Measurements from ENCODE around the gene USP1.

The USP1 gene

DNA sequence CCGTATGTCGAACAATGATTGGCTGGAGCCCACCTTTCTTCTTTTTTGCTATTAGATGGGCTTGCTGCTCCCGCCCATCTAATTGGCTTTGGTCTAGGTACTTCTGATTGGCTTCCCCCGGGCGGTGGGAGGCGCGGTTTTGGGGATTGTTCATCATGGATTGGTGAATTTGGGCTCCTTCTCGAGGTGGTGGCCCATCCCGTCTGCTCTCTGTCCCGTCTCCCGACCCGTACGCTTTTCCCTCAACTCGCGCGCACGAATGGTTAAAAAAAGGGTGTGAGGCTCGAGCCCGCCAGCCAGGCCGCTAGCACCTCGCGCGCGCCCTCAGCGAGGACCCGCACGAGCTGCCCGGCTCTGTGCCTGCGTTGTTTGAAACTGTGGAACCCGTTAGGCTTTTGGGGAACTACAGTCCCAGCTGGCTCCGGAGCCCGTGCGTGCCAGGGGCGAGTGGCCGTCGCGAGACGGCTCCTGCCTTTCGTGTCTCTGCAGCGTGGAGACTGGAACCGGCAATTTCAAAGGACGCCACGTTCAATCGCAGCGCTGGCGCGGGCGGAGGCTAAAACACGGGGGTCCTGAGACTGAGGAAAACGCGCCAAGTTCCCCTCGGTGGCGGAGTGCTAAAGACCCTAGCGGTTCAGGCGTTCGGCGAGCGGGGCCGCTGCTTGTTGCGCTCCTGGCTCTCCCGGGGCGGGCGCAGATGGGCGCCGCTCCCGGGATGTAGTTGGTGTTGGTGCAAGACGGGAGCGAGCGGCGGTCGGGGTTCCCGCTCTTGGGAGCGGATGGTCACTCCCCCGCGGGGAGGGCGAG lies at the start of gene USP1:
Gene USP1 (plus strand): TSS at position 584 of the 807 bp plus-strand sequence. CDS start 2,819 bp downstream, outside the sequence.
- peak; percentile 94 for DNase-seq (ENCODE audit: low read depth in 1 of 2, low spot score in 1 of 2)

- DNase-seq (ENCODE audit: low read depth in 1 of 2, low spot score in 1 of 2) = no peak
Measured at GRCh38 chr1:62389531-62389930, 47.3 kb upstream of the USP1 start.

- no peak for DNase-seq (ENCODE audit: low read depth in 1 of 2, low spot score in 1 of 2)
Measured at GRCh38 chr1:62390071-62390470, 46.8 kb upstream of the USP1 start.

GRCh38 chr1:62391369-62391971 lies 45.4 kb upstream of the USP1 start:
- DNase-seq (ENCODE audit: low read depth in 1 of 2, low spot score in 1 of 2) = no peak

DNA sequence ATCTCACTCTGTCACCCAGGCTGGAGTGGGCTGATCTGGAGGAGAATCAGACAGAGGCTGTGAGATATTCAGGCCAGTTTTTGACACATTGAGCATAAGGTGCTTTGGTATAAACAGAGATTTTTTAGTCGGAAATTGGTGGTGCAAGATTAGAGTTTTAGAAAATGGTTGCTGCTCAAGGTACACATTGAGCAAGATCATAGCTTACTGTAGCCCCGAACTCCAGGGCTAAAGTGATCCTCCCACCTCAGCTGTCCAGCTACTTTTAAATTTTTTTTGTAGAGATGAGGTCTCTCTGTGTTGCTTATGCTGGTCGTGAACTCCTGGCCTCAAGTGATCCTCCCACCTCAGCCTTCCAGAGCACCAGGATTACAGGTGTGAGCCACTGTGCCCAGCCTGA lies 43.9 kb upstream of the USP1 start:
- no peak for DNase-seq (ENCODE audit: low read depth in 1 of 2, low spot score in 1 of 2)

DNA sequence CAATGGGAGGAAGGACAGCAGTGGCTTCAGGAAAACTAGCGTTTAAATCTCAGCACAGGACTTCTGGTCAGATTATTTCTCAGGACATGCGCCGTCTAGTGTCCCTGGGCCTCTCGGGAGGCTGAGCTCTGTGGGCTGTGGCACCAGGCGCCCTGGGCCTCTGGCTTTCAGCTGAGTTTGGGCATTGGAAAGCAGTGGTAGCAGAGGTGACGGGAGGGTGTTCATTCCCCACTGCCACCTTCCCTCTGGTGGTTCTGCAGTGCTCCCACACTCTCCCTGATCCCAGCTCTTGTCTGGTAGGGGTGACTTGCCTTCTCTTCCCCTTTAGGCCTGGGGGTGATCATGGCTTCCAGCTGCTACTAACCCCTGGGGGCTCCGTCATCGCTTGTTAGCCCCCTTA lies 42.2 kb upstream of the USP1 start:
- no peak for DNase-seq (ENCODE audit: low read depth in 1 of 2, low spot score in 1 of 2)

DNA sequence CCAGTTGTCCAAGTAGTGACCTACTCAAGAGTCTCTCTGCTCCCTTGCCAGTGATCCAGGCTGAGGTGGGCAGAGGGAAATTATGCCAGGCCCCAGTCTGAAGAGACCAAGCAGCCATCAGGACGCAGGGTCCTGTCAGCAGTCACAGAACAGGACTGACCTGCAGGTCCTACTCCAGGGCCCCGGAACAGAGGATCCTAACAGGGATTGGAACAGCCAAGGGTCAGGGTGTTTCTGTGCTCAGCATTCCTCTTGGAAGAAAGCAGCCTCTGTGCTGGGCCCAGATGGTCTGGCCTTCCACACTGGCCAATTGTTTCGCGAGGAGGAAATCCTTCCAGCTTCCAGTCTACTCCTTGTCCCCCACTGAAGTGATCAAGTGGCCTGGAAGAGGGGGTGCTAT lies 41.6 kb upstream of the USP1 start:
- no peak for DNase-seq (ENCODE audit: low read depth in 1 of 2, low spot score in 1 of 2)

- no peak for DNase-seq (ENCODE audit: low read depth in 1 of 2, low spot score in 1 of 2)
Measured at GRCh38 chr1:62396871-62397270, 40.0 kb upstream of the USP1 start.

GRCh38 chr1:62397301-62397700 lies 39.5 kb upstream of the USP1 start:
- DNase-seq (ENCODE audit: low read depth in 1 of 2, low spot score in 1 of 2) = no peak

- DNase-seq (ENCODE audit: low read depth in 1 of 2, low spot score in 1 of 2) = no peak
Measured at GRCh38 chr1:62398377-62398776, 38.5 kb upstream of the USP1 start.

GRCh38 chr1:62401034-62401760 lies 35.7 kb upstream of the USP1 start:
- DNase-seq (ENCODE audit: low read depth in 1 of 2, low spot score in 1 of 2) = no peak

DNA sequence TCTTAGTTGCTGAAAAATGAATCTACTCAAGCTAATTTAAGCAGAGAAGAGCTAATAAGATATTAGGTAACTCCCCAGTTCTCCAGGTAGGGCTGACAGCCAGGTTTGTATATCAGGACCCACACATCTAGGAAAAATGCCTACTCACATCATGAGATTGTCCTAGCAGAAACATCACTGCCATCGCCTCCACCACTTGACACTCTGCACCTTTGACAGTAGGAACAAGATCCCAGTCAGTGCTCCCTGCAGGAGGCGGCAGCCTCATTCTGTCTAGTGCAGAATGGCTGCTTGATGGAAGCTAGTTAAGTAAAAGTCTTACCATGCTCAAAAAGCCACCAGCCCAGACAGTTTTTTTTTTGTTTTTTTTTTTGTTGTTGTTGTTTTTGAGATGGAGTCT lies 31.6 kb upstream of the USP1 start:
- no peak for DNase-seq (ENCODE audit: low read depth in 1 of 2, low spot score in 1 of 2)

GRCh38 chr1:62406576-62406975 lies 30.3 kb upstream of the USP1 start:
- DNase-seq (ENCODE audit: low read depth in 1 of 2, low spot score in 1 of 2) = no peak

DNA sequence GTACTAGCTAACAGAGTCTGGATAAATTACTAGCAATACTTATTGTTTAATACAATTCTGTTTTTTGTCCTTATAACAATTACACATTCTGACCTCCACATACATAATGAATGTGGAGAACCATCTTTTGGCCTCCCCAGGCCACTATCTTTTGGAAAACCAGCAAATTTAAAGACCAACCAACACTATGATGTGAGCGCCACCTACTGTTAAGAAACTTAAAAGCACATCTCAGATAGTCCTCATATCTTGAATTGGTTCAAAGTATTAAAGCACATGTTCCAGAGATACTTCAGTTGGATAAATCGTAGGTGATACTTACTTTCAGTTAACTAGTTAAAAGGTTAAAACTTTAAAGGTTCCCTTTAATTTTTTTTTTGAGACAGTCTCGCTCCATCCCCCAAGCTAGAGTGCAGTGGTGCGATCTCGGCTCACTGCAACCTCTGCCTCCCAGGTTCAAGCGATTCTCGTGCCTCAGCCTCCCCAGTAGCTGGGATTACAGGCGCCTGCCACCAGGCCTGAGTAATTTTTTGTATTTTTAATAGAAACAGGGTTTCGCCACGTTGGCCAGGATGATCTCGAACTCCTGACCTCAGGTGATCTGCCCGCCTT lies 29.3 kb upstream of the USP1 start:
- no peak for DNase-seq (ENCODE audit: low read depth in 1 of 2, low spot score in 1 of 2)

DNA sequence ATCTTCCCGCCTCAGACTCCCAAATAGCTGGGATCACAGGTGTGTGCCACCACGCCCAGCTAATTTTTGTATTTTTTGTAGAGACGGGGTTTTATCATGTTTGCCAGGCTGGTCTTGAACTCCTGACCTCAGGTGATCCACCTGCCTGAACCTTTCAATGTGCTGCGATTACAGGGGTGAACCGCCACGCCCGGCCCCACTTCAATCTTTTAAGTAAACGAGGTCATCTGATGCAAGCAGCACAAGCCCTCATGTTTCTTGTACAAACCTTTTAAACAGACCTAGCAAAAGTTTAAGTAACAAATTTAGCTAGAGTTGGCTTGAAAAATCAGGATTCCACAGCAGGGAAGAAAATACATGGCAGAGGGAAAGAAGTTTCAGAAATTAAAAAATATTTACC lies 21.2 kb upstream of the USP1 start:
- no peak for DNase-seq (ENCODE audit: low read depth in 1 of 2, low spot score in 1 of 2)

- no peak for DNase-seq (ENCODE audit: low read depth in 1 of 2, low spot score in 1 of 2)
Measured at GRCh38 chr1:62417351-62417999, 19.4 kb upstream of the USP1 start.

DNA sequence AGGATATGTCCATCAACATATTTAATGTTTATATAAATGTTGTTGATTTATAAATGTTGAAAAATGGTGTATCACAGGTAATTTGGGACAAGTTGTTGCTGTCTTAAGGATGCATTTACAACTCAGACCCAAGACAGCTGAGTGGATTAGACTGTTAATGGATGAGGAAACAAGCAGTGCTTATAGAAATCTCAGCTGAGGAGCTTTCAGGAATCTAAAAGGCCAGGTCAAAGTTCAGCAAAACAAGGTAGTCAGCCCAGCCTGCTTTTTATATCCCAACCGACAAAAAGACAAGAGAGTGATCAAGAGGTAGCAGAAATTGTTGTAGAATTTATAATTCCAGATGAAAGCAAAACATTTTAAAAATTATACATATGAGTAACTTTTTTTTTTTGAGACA lies 16.6 kb upstream of the USP1 start:
- no peak for DNase-seq (ENCODE audit: low read depth in 1 of 2, low spot score in 1 of 2)

DNA sequence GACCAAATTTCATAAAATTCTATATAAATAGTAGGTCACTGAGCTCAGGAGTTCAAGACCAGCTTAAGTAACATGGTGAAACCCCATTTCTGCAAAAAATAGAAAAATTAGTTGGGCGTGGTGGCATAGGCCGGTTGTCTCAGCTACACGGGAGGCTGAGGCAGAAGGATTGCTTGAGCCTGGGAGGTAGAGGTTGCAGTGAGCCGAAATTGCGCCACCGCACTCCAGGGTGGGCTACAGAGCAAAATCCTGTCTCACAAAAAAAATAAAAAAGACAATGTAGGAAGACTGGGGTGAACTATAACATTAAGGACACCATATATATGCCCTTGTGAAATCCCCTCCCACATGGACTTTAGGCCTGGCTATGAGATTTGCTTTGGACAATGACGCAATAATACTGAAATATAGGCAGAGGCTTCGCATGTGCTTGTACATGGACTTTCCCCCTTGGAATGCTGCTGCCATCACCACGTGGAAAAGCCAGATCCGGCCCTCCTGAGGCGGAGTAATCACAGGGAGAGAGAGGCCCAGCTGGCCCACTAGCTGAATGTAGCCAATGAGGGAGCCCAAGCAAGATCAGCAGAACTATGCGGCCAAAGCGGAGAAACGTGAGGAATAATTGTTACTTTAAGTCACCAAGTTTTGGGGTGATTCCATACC lies 13.1 kb upstream of the USP1 start:
- no peak for DNase-seq (ENCODE audit: low read depth in 1 of 2, low spot score in 1 of 2)

- no peak for DNase-seq (ENCODE audit: low read depth in 1 of 2, low spot score in 1 of 2)
Measured at GRCh38 chr1:62424411-62424810, 12.4 kb upstream of the USP1 start.

GRCh38 chr1:62425041-62425440 lies 11.8 kb upstream of the USP1 start:
- DNase-seq (ENCODE audit: low read depth in 1 of 2, low spot score in 1 of 2) = no peak

DNA sequence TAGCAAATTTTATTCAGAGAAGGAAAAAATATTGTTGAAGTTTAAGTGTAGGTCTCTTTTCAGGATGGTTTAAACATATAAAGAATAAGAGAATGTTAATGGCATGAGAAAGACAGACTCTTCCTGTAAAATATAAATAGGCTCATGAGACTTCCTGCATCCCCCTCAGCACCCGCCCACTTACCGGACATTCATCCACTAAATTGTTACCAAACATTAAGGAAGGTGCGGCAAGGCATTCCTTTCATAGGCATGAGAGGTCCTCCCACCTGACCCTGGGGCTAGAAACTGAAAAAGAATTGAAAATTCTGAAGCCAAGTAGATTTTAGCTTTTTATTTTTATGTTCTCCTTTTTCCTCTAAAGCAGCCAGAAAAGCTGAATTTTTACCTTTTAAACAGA lies 10.6 kb upstream of the USP1 start:
- DNase-seq (ENCODE audit: low read depth in 1 of 2, low spot score in 1 of 2) = no peak

Measured in activated T-helper 1 cell treated with anti-CD3 and anti-CD28 coated beads, Interleukin-2, amount 50 U/mL, for 16 hours (primary cell).